HUDEP-2 (cell line): ENCODE measurements around the gene ABR.
A peak's percentile ranks its signal among the peaks of the same experiment; 100 is the strongest.
"Not testable (repeated sequence)": the region's sequence is repeated elsewhere in the genome, so short reads cannot be mapped to it uniquely, and the experiment has no call there.

Experiments
- DNase-seq, 76 experiments: peaks; one replicate each; lab custom pipeline; 2025; ENCODE audit not compliant: unreplicated experiment in 76 of 76; lab: John Stamatoyannopoulos, UW

Gene ABR

DNA sequence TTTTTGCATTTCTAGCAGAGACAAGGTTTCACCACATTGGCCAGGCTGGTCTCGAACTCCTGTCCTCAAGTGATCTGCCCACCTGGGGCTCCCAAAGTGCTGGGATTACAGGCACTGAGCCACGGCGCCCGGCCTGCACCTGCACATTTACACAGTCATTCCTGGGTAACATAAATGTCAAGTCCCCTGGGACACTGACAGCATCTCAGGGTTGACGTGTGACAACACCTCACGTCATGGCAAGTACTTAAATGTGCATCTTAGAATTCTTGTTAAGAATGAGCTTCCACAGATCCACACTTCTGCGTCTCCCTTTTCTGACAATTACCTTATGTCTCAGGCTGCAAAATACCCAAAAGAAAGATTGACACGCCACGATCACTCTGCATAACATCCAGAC is 80.5 kb downstream of the ABR start:
- DNase-seq, result no peak

DNA sequence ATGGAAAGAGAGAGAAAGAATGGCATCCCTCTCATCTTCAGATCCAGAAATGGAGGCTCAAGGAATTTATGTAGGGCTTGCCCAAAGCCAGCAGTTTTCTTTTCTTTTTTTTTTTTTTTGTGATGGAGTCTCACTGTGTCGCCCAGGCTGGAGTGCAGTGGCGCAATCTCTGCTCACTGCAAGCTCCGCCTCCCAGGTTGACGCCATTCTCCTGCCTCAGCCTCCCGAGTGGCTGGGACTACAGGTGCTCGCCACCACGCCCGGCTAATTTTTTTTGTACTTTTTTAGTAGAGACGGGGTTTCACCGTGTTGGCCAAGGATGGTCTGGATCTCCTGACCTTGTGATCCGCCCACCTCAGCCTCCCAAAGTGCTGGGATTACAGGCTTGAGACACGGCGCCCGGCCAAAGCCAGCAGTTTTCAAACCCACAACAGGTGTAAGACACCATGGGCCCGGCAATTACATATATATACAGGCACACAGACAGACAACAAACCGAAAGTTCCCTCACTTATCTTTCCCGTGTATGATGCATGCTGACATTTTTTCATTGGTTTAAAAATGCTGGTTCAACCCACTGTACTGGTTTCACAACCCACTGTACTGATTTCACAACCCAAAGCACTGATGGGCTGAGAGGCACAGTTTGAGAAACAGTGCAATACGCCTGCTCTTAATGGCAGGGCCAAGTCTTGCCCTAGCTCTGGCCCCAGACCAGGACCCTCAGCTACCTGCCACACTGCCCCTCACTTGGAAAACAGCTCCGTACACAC is 81.6 kb downstream of the ABR start:
- not testable (repeated sequence) for DNase-seq

DNA sequence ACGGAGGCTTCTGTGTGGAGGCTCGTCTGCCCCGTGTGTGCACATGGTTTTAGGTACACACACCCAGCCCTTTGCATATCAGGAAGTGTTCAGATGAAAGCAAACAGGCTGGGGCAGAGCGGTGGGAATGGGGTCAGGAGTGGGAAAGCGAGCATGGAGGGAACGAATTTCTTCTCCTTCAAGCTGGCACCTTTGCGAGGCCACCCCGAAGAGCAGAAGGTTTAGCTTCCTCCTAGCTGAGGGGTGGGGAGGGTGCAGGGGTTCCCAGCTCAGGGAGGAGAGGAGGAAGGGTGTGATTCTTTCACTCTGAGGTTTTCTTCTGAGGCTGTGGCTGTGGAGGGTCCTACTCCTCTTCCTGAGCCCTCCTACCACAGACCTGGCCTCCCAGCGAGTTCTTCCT is 83.6 kb downstream of the ABR start:
- DNase-seq, result no peak

DNA sequence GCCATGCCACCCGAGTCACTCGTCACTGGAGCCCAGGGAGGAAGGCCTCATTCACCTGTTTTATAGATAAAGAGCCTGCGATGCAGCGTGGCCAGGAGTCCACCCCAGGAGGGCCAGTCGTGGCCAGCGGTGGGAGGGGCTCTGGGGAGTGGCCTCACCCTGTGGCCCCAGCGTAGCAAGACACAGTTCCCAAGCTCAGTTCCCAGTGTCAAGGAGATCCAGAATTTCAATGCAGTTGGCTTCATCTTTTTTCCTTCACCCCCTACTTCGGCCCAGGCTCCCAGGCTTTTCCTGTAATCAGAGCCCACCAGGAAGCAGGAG is 84.0 kb downstream of the ABR start:
- DNase-seq, result no peak

DNA sequence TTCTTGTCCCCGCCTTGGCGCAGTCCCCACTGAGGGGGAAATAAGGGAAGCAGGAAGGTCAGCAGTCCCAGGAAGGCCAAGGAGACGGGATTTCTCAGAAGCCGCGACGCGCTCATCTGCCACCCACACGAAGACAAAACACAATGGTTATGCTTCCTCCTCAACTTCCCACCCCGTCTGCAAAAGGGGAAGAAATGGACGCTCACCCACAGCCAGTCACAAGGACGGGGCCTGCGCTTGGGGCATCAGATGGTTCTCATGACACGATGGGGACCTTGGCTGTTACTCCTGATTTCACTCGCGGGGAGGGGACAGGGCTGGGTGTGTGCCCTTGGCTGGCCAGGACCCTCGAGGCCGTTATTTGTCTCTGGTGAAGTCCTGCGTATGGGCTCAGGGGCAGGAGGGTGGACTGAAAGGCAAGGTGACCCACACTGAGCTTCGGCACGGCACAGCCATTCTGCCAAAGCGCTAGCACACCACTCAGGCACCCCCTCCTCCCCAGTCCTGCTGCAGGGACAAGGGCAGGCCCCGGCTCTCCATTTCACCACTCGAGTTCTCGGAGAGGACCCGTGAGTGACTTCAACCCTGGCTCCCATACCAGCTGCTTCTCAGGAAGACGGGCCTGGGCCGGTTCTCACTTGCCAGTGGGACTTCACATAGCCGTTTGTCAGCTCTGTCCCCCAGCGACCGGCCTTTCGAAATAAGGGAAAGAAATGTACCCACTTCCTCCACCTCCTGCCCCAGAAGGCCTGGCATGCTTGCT is 84.5 kb downstream of the ABR start:
- DNase-seq, result no peak

DNA sequence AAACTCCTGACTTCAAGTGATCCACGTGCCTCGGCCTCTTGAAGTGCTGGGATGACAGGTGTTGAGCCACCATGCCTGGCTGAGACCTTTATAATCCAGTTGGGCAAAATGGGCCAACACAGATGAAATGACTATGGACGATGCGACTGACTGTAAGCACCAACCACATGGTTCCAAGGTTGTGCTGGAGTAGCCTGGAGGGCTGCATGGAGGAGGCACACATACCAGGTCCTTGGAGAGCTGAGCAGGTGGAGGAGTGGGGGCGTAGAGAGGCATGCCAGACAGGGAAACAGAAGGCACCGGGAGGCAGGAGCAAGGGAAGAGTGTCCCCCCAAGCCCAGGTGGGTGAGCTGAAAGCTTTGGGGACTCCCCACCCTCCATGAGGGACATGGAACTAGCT is 85.2 kb downstream of the ABR start:
- no peak for DNase-seq

DNA sequence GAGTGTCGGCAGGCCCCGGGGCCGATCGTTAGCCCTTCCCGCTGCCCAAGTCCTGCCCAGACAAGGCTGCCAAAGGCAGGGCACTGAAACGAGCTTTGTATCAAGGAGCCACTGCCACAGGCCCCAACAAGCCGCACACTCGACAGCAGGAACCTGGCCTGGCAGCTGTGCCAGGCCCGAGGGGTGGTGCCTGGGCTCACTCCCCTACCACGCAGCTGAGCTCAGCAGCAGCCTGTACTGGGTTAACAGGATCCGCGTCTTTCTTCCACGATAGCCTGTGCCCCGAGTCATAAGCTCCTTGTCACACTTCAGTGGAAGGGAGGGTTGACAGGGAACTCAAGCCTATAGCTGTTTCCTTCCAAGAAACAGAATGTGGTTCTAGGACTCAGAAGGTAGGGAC is 87.9 kb downstream of the ABR start:
- no peak for DNase-seq

DNA sequence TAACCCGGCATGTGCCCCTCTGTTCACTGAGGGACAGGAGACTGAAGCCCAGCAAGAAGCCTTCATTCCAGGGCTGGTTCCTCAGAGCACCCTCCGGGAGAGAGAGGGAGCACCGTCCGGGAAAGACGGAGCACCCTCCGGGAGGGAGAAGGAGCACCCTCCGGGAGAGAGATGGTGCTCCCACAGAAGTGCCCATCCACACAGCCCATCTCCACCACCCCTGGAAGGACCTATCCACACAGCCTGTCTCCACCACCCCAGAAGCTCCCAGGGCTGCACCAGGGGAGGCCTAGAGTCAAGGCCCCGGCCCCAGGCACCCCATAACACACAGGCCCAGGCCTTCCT is 88.6 kb downstream of the ABR start:
- no peak for DNase-seq

DNA sequence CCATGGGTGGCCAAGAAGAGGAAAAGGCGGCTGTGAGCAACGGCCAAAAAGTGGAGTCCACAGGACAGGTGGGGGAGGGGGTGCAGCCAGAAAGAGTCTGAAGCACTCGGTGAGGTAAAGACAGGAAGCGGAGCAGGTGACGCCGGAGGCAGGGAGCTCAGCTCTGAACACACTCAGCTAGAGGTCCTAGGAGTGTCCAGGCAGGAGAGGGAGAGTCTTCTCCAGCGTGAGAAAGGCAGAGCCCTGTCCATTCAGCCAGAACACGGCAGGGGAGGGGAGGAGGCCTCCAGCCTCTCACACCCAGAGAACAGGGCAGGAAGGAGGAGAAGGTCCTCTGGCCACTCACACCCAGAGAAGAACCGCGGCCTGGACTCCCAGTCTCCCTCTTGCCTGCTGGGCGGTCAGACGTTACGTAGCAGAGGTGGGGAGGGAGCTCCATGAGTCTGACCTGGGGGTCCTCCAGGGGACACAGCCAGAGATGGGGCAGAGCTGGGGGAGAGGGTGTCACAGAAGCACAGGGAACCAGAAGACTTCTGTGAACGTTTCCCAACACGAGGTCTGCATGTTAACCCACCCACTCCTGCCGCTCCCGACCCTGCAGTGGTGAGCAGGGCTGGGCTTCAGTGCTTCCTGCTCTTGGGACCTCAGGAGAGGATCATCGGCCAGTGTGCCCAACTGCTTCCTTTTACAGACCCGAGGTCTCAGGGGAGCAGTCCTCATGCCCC is 89.2 kb downstream of the ABR start:
- DNase-seq, result no peak

DNA sequence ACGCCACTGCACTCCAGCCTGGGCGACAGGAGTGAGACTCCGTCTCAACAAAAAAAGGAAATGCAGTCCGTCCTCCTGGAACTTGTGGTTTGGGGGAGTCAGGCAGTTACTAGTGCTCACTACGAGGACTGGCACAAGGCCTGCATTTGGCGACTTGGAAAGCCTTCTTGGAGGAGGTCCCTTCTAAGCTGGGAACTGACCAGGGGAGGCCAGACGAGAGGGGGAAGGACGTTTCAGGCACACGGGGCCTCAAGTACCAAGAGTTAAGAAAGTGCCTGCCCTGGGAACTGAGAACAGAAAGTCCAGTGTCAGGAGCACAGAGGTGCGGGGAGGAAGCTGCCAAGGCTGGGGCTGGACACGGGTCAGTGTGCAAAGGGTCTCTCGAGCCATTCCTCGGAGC is 89.9 kb downstream of the ABR start:
- DNase-seq, result no peak

DNA sequence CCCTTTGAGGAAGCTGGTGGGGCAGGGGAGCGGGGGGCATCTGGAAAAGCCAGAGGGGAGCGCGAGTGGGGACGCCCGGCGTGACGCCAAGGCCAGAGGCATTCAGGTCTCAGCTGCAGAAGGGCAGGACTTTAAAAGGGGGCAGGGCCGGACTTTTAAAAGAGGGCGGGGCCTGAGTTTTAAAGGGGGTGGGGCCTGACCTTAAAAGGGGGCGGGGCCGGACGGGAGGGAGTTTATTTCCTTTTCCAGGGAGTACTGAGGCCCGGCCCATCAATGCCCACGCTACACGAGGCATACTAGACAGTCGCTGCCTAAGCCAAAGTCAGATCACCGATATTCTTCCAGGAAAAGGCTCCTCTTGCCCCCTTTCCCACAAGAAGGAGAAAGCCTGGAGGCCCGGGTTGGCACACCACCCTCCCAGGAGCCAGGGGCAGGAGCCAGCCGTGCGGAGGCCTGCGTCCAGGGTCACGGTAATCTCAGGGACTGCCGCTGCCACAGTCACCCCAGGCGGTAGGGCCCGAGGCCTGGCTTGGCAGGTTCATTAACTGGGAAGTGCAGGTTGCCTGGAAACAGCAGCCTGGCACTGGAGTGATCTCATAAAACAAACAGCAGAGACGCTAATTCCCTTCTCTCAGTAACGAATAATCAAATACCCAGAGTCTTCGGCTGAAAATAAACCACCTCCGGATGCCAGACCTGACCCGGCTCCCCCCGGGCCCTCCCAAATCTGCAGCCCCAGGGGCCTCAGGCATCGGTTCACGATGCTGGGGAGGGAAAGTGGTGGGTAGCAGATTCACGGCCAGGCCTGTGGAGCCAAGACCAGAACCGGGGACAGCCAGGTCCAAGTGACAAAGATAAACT is 92.2 kb downstream of the ABR start:
- DNase-seq, result peak in 3 of 76 experiments; percentile 3 to 15 (median 3)

DNA sequence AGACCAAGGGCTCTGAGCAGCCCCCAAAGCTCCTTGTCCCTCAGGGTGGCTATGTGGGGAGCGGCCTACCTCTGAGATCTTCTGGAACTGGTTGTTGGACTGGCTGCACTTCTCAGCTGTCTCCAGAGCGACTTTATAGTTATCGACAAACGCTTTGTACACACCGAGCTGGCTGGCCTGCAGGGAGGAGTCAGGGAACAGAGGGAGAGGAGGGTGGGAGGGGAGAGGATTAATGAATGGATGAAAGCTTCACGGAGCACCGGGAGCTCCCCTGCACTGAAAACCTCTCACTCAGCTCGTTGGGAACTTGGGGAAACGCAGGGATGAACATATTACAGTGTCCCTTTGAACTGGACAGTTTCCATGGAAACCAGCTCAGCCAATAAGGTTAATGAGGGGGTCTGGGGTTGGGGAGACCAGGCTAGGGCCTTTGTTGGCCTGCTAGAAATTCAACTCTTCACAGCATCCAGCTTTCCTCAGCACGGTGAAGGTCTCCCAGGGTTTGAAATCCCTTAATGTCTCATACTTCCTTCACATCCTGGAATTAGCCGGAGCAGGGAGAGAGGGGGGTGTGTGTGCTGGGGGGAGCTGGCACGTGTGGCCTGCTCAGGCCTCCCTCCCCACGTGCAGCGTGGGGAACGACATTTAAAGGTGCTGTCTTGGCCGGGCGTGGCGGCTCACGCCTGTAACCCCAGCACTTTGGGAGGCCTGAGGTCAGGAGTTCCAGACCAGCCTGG is 96.2 kb downstream of the ABR start:
- DNase-seq, result no peak

DNA sequence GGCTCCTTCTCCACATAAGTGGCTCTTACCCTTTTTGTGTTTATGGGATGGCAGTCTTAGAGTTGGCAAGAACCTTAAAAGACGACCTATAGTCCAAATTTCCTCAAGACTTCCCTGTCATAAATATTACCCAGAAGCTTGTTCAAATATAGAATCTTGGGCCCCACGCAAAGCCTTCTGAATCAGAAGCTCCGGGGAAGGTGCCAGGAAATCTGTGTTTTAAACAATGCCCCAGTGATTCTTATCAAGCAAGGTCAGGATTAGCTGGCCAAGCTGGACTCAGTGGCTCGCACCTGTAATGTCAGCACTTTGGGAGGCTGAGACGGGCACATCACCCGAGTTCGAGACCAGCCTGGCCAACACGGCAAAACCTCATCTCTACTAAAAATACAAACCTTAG is 97.2 kb downstream of the ABR start:
- no peak for DNase-seq

DNA sequence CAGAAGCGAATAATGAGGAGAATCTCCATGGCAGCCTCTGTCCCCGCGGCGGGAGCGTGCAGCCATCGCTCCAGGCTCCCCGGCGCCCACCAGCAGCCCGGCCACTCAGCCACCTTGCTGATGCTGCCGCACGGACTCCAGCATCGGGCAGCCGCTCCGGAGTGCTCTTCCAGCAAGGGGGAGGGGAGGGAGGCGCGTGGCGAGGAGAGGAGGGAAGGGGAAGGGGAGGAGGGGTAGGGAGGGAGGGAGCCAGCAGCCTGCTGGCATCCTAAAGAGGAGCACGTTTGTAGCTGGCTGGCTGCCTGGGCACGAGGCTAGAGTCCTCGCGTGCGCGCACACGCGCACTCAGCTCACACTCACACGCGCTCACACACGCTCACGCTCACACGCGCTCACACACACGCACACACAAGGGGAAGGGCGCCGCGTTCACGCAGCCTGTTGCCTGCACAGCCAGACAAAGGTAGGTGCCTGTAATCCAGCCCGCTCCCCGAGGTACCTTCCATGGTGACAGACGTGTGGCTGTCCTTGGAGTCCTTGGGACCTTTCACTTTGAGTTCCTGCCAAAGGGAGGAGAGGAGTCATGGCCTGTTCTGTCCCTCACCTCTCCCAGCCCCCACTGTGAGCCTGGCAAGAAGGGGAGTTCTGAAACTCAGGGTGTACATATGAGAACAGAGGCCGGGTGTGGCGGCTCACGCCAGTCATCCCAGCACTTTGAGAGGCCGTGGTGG is 100.8 kb downstream of the ABR start:
- DNase-seq, result no peak

DNA sequence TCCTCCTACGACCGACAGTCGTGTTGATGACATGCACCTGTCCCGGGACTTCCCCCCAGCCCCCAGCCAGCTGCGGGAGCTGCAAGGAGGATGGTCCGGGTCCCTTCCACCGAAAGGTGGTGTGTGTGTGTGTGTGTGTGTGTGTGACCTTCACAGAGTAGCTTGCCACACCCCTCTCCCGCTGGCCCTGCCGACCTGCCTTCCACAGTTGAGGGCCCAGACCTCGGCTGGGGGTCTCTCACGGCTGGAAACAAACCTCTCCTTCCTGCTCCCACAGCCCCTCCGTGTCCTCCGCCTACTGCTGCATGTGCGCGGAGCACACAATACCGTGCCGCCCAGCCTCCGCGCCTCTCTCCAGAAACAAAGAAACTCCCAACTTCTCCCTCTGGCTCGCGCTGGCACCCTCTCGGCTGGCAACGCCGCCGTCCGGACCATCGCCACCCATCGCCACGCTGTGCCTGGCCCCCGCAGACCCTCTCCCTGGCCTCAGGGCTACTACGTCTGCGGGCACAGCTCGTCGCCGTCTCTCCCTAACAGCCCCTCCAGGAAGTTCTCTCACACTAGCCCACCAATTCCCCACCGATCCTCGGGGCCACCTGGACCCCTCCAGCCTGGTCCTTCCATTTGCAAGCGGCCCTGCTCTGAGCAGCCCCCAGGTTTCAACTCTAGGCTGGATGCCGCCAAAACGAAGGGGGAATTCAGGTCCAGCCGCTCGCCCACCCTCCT is 101.6 kb downstream of the ABR start:
- DNase-seq, result no peak

DNA sequence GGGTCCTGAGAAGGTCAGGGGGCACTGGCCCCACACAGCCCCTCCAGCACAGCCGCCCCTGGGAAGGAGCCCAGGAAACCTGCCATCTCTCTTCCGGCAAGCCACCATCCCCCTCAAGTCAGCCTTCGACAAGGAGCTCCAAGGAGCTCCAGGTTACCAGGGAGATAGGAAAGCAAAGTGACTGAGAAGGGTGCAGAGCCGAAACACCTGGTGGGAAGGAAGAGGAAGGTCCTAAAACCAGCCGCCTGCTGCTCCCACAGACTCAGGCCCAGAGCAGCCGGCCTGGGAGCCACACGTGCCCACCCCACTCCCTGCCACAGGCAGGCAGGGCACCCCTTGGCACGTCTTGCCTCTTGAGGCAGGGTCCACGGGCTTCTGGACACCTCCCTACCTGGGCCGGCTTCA is 102.2 kb downstream of the ABR start:
- DNase-seq, result no peak

DNA sequence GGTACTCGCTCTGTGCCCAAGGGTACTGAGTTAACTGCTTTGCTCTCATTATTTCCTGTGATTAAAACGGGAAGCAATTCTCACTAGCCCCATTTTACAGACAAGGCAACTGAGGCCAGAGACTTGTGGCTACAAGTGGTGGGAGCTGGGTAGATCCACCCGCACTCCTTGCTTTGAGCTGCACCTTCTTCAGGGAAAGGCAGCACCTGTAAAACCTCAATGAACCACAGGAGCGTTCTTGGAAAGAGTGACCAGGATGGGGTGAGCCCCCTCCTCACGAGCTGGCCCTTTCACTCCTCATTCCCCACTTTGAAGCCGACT is 102.8 kb downstream of the ABR start:
- no peak for DNase-seq

DNA sequence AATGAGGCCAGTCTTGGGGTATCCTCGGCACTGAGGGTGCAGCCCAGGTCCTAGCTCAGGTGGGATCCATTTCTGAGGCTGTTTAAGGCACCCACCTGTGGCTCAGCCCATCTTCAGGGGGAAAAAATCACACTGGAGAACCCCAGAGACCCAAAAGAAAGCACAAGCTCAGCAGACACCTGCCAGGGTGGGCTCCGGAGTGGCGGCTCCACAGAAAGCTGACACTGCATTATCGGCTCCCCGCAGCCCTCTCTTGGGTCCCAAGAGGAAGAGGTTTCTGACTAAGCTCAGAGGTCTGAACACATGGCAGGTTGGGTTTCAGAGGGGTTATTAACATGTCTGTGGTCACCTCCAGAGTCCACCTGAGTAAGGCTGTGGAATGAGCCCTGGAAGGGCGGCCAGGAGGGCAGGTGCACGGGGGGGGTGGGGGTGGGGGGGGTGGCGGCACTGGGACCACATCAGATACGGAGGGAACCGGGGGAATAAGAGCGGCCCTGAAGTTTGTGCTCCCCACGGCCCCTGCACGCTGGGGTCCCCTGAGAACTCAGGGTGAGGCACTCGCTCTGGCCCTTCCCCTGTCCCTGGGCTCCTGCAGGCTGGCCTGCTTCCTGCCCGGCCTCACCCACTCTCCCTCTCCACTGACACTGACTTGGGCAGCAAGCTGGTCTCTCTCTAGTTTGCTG is 103.3 kb downstream of the ABR start:
- no peak for DNase-seq
